ENCODE data around the gene SPEM3.

- no peak for TF ChIP-seq POLR2A (IDR thresholded peaks at IDR 0.05; ENCODE audit: low read depth, low read length)
- no peak for TF ChIP-seq USF2 (IDR thresholded peaks at IDR 0.05; ENCODE audit: low read depth, low read length)
- no peak for TF ChIP-seq CTCF (conservative IDR thresholded peaks at IDR 0.05; ENCODE audit: low read depth, low read length)
- TF ChIP-seq CEBPB (IDR thresholded peaks at IDR 0.05; ENCODE audit: low read depth, low read length) = no peak
Measured at GRCh38 chr17:7383371-7383741, 45.3 kb upstream of the SPEM3 start.
